HepG2 (cell line): ENCODE data around the gene TSSK6. TPM values are rescaled to one million over a fixed set of nuclear protein-coding genes. Genes with fewer than 3 reads are reported as not detected.
A peak's percentile ranks its signal among the peaks of the same experiment; 100 is the strongest.

Experiments
- ATAC-seq: fragments of 200-7000 bp; cut with Tn5 transposase; 3 replicates; pipeline ENCODE4 v1.9.1; 2020; ENCODE audit warnings: mild to moderate bottlenecking, moderate library complexity
- BruUV-seq: library from RNA; stranded (reverse); fragments of 400-500 nt; replicated peaks from 2 replicates; lab custom pipeline; 2021; lab: Mats Ljungman, UMichigan
- CTCF ChIA-PET: fragments of 300-600 bp; formaldehyde crosslinking; extraction: SDS; loops from one replicate; lab custom pipeline; 2021; ENCODE audit warnings: low total read pairs, inconsistent platforms, low intra/inter-chr PET ratio; lab: Yijun Ruan, JAX
- POLR2A ChIA-PET: fragments of 350-600 bp; sonication (Branson Sonifier 250); formaldehyde crosslinking; loops from one replicate; lab custom pipeline; 2020; ENCODE audit warnings: antibody characterized with exemption, inconsistent platforms; lab: Yijun Ruan, JAX
- DNase-seq: peaks from one replicate; pipeline ENCODE4 v3.0.0-alpha.2; 2015; ENCODE audit warnings: low spot score
- FAIRE-seq: peaks from 3 replicates; lab custom pipeline; 2011; peaks lifted over from hg19 to GRCh38; lab: Jason Lieb, UNC
- H2AFZ ChIP-seq: one replicate; pipeline ENCODE4 v1.6.1; 2011; ENCODE audit warnings: low read length, inconsistent platforms
- H3K27ac ChIP-seq: fragments of 300-600 bp; 3 replicates; pipeline ENCODE4 v1.8.0; 2011; ENCODE audit warnings: mixed run types, mild to moderate bottlenecking, mixed read lengths, low read length, inconsistent platforms; ENCODE audit not compliant: insufficient read depth; ENCODE audit errors: extremely low read length
- H3K27me3 ChIP-seq, 2 experiments: fragments of 200-600 bp in 1 of 2; 2 replicates in 1 of 2; 3 replicates in 1 of 2; pipeline versions ENCODE4 v1.6.0 to v1.8.0; 2011; ENCODE audit warnings: low read length in 2 of 2, mild to moderate bottlenecking in 2 of 2, moderate library complexity in 2 of 2, inconsistent platforms in 1 of 2; ENCODE audit not compliant: insufficient read depth in 2 of 2, control insufficient read depth in 1 of 2
- H3K36me3 ChIP-seq, 2 experiments: fragments of 200-600 bp in 1 of 2; replicated peaks in 1 of 2; 2 replicates in 1 of 2; 3 replicates in 1 of 2; pipeline versions ENCODE4 v1.5.1 to v1.8.0; 2011; ENCODE audit warnings: low read length in 2 of 2, inconsistent platforms in 1 of 2; ENCODE audit not compliant: insufficient read depth in 2 of 2, control insufficient read depth in 1 of 2
- H3K4me1 ChIP-seq: 2 replicates; pipeline ENCODE4 v1.5.1; 2012; ENCODE audit warnings: low read length, inconsistent platforms; ENCODE audit not compliant: insufficient read depth
- H3K4me2 ChIP-seq: 2 replicates; pipeline ENCODE4 v1.6.0; 2011; ENCODE audit warnings: low read depth, low read length, inconsistent platforms
- H3K4me3 ChIP-seq, 3 experiments: fragments of 200-600 bp in 1 of 3; sonication (generic), shearing (Covaris generic) in 1 of 3; replicated peaks in 1 of 3; 2 replicates each; pipeline ENCODE4 v1.5.1; 2011 to 2016; ENCODE audit warnings: low read length in 3 of 3, inconsistent platforms in 2 of 3, low read depth in 2 of 3, mild to moderate bottlenecking in 2 of 3, control low read depth in 1 of 3, mixed read lengths in 1 of 3; ENCODE audit not compliant: insufficient read depth in 1 of 3
- H3K79me2 ChIP-seq: one replicate; pipeline ENCODE4 v1.6.1; 2011; ENCODE audit warnings: low read length, inconsistent platforms; ENCODE audit not compliant: insufficient read depth
- H3K9ac ChIP-seq: 2 replicates; pipeline ENCODE4 v1.6.0; 2011; ENCODE audit warnings: mild to moderate bottlenecking, low read depth, low read length, inconsistent platforms; ENCODE audit not compliant: insufficient read depth
- H3K9me3 ChIP-seq: 2 replicates; pipeline ENCODE4 v1.5.1; 2012; ENCODE audit warnings: mild to moderate bottlenecking, low read length
- H4K20me1 ChIP-seq: 2 replicates; pipeline ENCODE4 v1.6.0; 2011; ENCODE audit warnings: inconsistent platforms, mild to moderate bottlenecking, low read length, moderate library complexity; ENCODE audit not compliant: insufficient read depth
- CEBPZ ChIP-seq: IDR thresholded peaks from 2 replicates; pipeline ENCODE4 v1.6.1; 2012; ENCODE audit warnings: low read length, improper control_type of control experiment
- KLF15 ChIP-seq: sonication (generic); formaldehyde crosslinking; IDR thresholded peaks from 2 replicates; pipeline ENCODE4 v1.8.1; 2023; ENCODE audit warnings: borderline replicate concordance, mild to moderate bottlenecking, inconsistent platforms, missing genetic modification reagents, mixed read lengths
- POLR2G ChIP-seq: fragments of 200-400 bp; formaldehyde crosslinking; IDR thresholded peaks from 2 replicates; pipeline ENCODE4 v1.6.1; 2018; ENCODE audit warnings: mild to moderate bottlenecking, low read depth, low read length, moderate library complexity
- ZBTB38 ChIP-seq: sonication (generic); formaldehyde crosslinking; IDR thresholded peaks from 2 replicates; pipeline ENCODE4 v1.5.1; 2020; ENCODE audit warnings: mild to moderate bottlenecking, missing genetic modification reagents
- ZNF136 ChIP-seq: sonication (generic); formaldehyde crosslinking; IDR thresholded peaks from 2 replicates; pipeline ENCODE4 v1.8.1; 2022; ENCODE audit warnings: low read depth, mild to moderate bottlenecking, moderate library complexity, missing genetic modification reagents
- ZNF317 ChIP-seq: sonication (generic); formaldehyde crosslinking; IDR thresholded peaks from 2 replicates; pipeline ENCODE4 v1.5.0; 2020; ENCODE audit warnings: mild to moderate bottlenecking, missing genetic modification reagents
- ZNF382 ChIP-seq: sonication (generic); formaldehyde crosslinking; IDR thresholded peaks from 2 replicates; pipeline ENCODE4 v1.5.0; 2020; ENCODE audit warnings: missing genetic modification reagents, mild to moderate bottlenecking, borderline replicate concordance
- ZSCAN25 ChIP-seq: sonication (generic); formaldehyde crosslinking; IDR thresholded peaks from 2 replicates; pipeline ENCODE4 v1.8.0; 2022; ENCODE audit warnings: mild to moderate bottlenecking, missing genetic modification reagents
- WGBS: methylation state at CpG from one replicate; pipeline ENCODE4 v1.1.6; 2017; ENCODE audit warnings: low lambda C conversion rate; 5-methylcytosine and 5-hydroxymethylcytosine counted together
- in situ Hi-C: cut with HindIII; loops from 2 replicates; pipeline ENCODE4 v1.10.0; 2017; ENCODE audit warnings: low pct_unique_long_range_greater_than_20kb; ENCODE audit not compliant: extremely low pct_ligation_motif_present
- intact Hi-C: fragments of 100-400 bp; cut with micrococcal nuclease; formaldehyde crosslinking; loops from one replicate; pipeline ENCODE4 v1.10.0; 2022; ENCODE audit not compliant: unreplicated experiment
- polyA plus RNA-seq, 8 experiments: library from polyadenylated mRNA; depleted of rRNA in 3 of 8; stranded (reverse) in 7 of 8; unstranded in 1 of 8; fragments of >200 nt; fragmentation: Illumina TruSeq in 4 of 8; extraction: Trizol in 4 of 8; gene quantifications; 2 replicates each; pipeline versions ENCODE4 v1.2.1 to v1.2.3, GENCODE V29; 2011 to 2016; ENCODE audit warnings: low read depth in 4 of 8, missing spikeins in 1 of 8, mixed read lengths in 1 of 8; ENCODE audit not compliant: insufficient read depth in 1 of 8
- total RNA-seq, 5 experiments: library from RNA; depleted of rRNA; stranded (reverse); fragments of >200 nt; fragmentation: Illumina TruSeq; extraction: Trizol; gene quantifications; 2 replicates each; pipeline ENCODE4 v1.2.3, GENCODE V29; 2016; ENCODE audit warnings: low read depth in 1 of 5
- TF ChIP-seq, protein P1 (sequence below): sonication (generic); formaldehyde crosslinking; IDR thresholded peaks from 2 replicates; pipeline ENCODE4 v1.5.0; 2020; ENCODE audit warnings: missing genetic modification reagents
- TF ChIP-seq, protein P2 (sequence below): sonication (generic); formaldehyde crosslinking; IDR thresholded peaks from 2 replicates; pipeline ENCODE4 v1.5.1; 2020; ENCODE audit warnings: mild to moderate bottlenecking, missing genetic modification reagents
- TF ChIP-seq, protein P3 (sequence below): sonication (generic); formaldehyde crosslinking; IDR thresholded peaks from 2 replicates; pipeline ENCODE4 v1.4.0; 2020; ENCODE audit warnings: missing genetic modification reagents

Gene TSSK6
- total and polyA plus RNA-seq, 2 of the 13 experiments (the other 11 are each of a cell fraction or from before 2014, with no cell fraction given) = 0.71 to 1.2 TPM

GRCh38 chr19:19470579-19470978 is 44.8 kb downstream of the TSSK6 start (continued):
- TF ChIP-seq, protein P1, sequence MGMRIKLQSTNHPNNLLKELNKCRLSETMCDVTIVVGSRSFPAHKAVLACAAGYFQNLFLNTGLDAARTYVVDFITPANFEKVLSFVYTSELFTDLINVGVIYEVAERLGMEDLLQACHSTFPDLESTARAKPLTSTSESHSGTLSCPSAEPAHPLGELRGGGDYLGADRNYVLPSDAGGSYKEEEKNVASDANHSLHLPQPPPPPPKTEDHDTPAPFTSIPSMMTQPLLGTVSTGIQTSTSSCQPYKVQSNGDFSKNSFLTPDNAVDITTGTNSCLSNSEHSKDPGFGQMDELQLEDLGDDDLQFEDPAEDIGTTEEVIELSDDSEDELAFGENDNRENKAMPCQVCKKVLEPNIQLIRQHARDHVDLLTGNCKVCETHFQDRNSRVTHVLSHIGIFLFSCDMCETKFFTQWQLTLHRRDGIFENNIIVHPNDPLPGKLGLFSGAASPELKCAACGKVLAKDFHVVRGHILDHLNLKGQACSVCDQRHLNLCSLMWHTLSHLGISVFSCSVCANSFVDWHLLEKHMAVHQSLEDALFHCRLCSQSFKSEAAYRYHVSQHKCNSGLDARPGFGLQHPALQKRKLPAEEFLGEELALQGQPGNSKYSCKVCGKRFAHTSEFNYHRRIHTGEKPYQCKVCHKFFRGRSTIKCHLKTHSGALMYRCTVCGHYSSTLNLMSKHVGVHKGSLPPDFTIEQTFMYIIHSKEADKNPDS (CRISPR knock-in tag) = no peak
- TF ChIP-seq ZSCAN25 (no peak), KLF15 (CRISPR knock-in tag) (no peak), POLR2G (no peak), ZBTB38 (CRISPR knock-in tag) (no peak), ZNF382 (CRISPR knock-in tag) (no peak)
- TF ChIP-seq, all 625 proteins: peak for 0

DNA sequence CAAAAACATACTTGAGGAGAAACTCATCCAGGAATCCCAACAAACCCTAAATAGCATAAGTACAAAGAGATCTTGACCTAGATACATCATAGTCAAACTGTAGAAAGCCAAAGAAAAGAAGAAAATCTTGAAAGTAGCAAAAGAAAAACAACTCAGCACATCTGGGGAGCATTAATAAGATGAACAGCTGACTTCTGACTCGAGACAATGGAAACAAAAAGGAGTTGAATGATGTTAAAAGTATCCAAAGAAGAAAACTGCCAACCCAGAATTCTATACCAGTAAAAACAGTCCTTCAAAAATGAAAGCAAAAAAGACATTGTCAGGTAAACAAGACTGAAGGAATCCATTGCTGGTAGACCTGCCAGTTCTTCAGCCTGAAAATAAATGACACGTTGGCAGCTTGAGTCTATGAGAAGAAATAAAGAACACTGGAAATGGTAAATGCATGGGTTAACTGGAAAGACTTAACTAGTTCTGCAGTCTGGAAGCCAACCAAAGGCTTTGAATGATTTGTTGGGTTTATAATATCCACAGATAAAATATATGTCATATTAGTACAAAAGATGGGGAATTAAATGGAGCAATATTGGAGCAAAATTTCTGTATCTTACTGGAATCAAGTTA is 46.8 kb downstream of the TSSK6 start:
- Histone ChIP-seq H3K36me3 (peaks cover 31 to 59% of the 10 kb centered on the region in 2 experiments), H4K20me1 (peaks cover 10% of the 10 kb centered on the region; the same call in 1 of the 2 replicates), H3K9ac (no peak overlapping the region), H3K27me3 (no peaks in the 10 kb centered on the region), H3K79me2 (peaks cover 27% of the 10 kb centered on the region), H3K4me1 (peaks cover 1% of the 10 kb centered on the region; the same call in 1 of the 2 replicates), H3K27ac (no peak overlapping the region), H3K4me2 (no peak overlapping the region), H3K4me3 (no peak overlapping the region), H2AFZ (no peak overlapping the region), H3K9me3 (peaks cover 15% of the 10 kb centered on the region)
- ChIA-PET CTCF (no interaction called here), POLR2A (no interaction called here)
- TSS peak; percentile 39 for BruUV-seq
- in situ Hi-C loops (no loop called here), intact Hi-C loops (no loop called here)
- FAIRE-seq (no peak), DNase-seq (no peak), ATAC-seq (no peak)
- TF ChIP-seq CEBPZ (no peak), ZNF317 (CRISPR knock-in tag) (peak; percentile 100), ZNF136 (peak; percentile 73; the same call in 1 of the 2 replicates)
- TF ChIP-seq, protein P2, sequence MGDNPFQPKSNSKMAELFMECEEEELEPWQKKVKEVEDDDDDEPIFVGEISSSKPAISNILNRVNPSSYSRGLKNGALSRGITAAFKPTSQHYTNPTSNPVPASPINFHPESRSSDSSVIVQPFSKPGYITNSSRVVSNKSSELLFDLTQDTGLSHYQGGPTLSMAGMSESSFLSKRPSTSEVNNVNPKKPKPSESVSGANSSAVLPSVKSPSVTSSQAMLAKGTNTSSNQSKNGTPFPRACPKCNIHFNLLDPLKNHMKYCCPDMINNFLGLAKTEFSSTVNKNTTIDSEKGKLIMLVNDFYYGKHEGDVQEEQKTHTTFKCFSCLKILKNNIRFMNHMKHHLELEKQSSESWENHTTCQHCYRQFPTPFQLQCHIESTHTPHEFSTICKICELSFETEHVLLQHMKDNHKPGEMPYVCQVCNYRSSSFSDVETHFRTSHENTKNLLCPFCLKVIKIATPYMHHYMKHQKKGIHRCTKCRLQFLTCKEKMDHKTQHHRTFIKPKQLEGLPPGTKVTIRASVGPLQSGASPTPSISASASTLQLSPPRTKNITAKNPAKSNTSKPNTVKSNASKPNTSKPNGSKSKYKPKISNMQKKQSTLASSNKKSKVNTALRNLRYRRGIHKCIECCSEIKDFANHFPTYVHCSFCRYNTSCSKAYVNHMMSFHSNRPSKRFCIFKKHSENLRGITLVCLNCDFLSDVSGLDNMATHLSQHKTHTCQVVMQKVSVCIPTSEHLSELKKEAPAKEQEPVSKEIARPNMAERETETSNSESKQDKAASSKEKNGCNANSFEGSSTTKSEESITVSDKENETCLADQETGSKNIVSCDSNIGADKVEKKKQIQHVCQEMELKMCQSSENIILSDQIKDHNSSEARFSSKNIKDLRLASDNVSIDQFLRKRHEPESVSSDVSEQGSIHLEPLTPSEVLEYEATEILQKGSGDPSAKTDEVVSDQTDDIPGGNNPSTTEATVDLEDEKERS = 0 out of 2 replicates have a peak, but pooled peaks have one; percentile 47
- TF ChIP-seq, protein P3, sequence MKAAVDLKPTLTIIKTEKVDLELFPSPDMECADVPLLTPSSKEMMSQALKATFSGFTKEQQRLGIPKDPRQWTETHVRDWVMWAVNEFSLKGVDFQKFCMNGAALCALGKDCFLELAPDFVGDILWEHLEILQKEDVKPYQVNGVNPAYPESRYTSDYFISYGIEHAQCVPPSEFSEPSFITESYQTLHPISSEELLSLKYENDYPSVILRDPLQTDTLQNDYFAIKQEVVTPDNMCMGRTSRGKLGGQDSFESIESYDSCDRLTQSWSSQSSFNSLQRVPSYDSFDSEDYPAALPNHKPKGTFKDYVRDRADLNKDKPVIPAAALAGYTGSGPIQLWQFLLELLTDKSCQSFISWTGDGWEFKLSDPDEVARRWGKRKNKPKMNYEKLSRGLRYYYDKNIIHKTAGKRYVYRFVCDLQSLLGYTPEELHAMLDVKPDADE (CRISPR knock-in tag) = no peak
- 100% methylated on average over 2 of the region's 2 CpGs for WGBS
